Loucy (cell line): ENCODE results near the gene SLC35F3.

ENCODE experiments used
- H2AFZ ChIP-seq: fragments of 200-600 bp; sonication (generic); 2 replicates; pipeline ENCODE4 v1.6.0; 2016; ENCODE audit warnings: antibody characterized with exemption, mild to moderate bottlenecking, low read length, moderate library complexity
- H3F3A ChIP-seq: fragments of 200-600 bp; 2 replicates; pipeline ENCODE4 v1.6.0; 2016; ENCODE audit warnings: antibody characterized with exemption, low read depth, mild to moderate bottlenecking
- H3K27me3 ChIP-seq: fragments of 200-600 bp; sonication (generic); 2 replicates; pipeline ENCODE4 v1.6.1; 2014; ENCODE audit warnings: low read length, mild to moderate bottlenecking; ENCODE audit not compliant: insufficient read depth, poor library complexity, severe bottlenecking
- H3K36me3 ChIP-seq: fragments of 200-600 bp; sonication (generic); 2 replicates; pipeline ENCODE4 v1.6.1; 2016; ENCODE audit warnings: low read length; ENCODE audit not compliant: insufficient read depth
- H3K4me1 ChIP-seq: fragments of 200-600 bp; sonication (generic); 2 replicates; pipeline ENCODE4 v1.5.1; 2014; ENCODE audit warnings: low read length, mild to moderate bottlenecking; ENCODE audit not compliant: insufficient read depth, poor library complexity, severe bottlenecking
- H3K4me2 ChIP-seq: fragments of 200-600 bp; sonication (generic); 2 replicates; pipeline ENCODE4 v1.6.0; 2014; ENCODE audit warnings: antibody characterized with exemption, low read length, low read depth, mild to moderate bottlenecking; ENCODE audit not compliant: poor library complexity, severe bottlenecking
- H3K4me3 ChIP-seq: fragments of 200-600 bp; sonication (generic); 2 replicates; pipeline ENCODE4 v1.5.1; 2014; ENCODE audit warnings: low read length, mild to moderate bottlenecking, mixed read lengths; ENCODE audit not compliant: poor library complexity, severe bottlenecking
- H3K79me2 ChIP-seq: fragments of 200-600 bp; sonication (generic); 2 replicates; pipeline ENCODE4 v1.6.1; 2014; ENCODE audit warnings: low read length; ENCODE audit not compliant: insufficient read depth
- H3K9ac ChIP-seq: fragments of 200-600 bp; sonication (generic); 2 replicates; pipeline ENCODE4 v1.6.0; 2014; ENCODE audit warnings: mild to moderate bottlenecking, low read depth, low read length, moderate library complexity; ENCODE audit not compliant: poor library complexity, severe bottlenecking
- H3K9me2 ChIP-seq: fragments of 200-600 bp; sonication (generic); replicated peaks from 2 replicates; pipeline ENCODE4 v1.6.1; 2016; ENCODE audit warnings: low read depth, low read length, mixed read lengths
- H3K9me3 ChIP-seq: fragments of 200-600 bp; sonication (generic); 2 replicates; pipeline ENCODE4 v1.6.1; 2014; ENCODE audit warnings: mild to moderate bottlenecking, antibody characterized with exemption, low read length, low read depth; ENCODE audit not compliant: insufficient read depth
- H4K20me1 ChIP-seq: fragments of 200-600 bp; sonication (generic); 2 replicates; pipeline ENCODE4 v1.6.0; 2014; ENCODE audit warnings: antibody characterized with exemption, low read length, mild to moderate bottlenecking; ENCODE audit not compliant: insufficient read depth, poor library complexity, severe bottlenecking
- EZH2phosphoT487 ChIP-seq: fragments of 200-600 bp; IDR thresholded peaks from 2 replicates; pipeline ENCODE4 v1.6.1; 2018; ENCODE audit warnings: antibody characterized with exemption, mild to moderate bottlenecking, moderate library complexity, borderline replicate concordance
- TF ChIP-seq, protein P1 (sequence below): fragments of 200-600 bp; sonication (generic); conservative IDR thresholded peaks from 2 replicates; pipeline ENCODE4 v1.5.1; 2014; ENCODE audit warnings: mild to moderate bottlenecking, antibody characterized with exemption, low read length

SLC35F3 gene

DNA sequence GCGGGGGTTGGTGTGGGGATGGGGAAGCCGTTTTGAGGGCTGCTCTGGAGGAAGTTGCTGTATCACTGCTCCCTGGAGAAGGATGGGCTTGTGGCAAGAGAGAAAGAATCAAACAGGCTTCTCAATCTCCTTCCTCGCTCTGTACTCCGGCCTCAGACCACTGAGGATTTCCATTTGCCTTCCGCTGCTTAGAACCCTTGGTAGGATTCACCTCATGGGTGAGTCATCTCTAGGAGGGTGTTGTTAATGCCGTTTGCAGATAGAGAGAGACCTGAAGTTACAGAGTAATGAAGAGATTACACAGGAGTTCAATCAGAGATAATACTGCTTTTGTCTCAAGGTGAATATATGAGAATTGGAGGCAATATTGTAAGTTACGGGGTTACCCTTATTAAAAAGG lies 15.3 kb downstream of the SLC35F3 start:
- H2AFZ ChIP-seq: no peak overlapping the region
- H3K79me2 ChIP-seq: no peaks in the 10 kb centered on the region
- no peaks in the 10 kb centered on the region for H3K9me2 ChIP-seq
- TF ChIP-seq EZH2phosphoT487: no peak
- TF ChIP-seq, protein P1, sequence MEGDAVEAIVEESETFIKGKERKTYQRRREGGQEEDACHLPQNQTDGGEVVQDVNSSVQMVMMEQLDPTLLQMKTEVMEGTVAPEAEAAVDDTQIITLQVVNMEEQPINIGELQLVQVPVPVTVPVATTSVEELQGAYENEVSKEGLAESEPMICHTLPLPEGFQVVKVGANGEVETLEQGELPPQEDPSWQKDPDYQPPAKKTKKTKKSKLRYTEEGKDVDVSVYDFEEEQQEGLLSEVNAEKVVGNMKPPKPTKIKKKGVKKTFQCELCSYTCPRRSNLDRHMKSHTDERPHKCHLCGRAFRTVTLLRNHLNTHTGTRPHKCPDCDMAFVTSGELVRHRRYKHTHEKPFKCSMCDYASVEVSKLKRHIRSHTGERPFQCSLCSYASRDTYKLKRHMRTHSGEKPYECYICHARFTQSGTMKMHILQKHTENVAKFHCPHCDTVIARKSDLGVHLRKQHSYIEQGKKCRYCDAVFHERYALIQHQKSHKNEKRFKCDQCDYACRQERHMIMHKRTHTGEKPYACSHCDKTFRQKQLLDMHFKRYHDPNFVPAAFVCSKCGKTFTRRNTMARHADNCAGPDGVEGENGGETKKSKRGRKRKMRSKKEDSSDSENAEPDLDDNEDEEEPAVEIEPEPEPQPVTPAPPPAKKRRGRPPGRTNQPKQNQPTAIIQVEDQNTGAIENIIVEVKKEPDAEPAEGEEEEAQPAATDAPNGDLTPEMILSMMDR: no peak
- H3K36me3 ChIP-seq: no peaks in the 10 kb centered on the region
- H3K4me2 ChIP-seq: no peak overlapping the region
- H4K20me1 ChIP-seq: no peaks in the 10 kb centered on the region
- no peak overlapping the region for H3K4me3 ChIP-seq
- H3K9ac ChIP-seq: no peak overlapping the region
- no peaks in the 10 kb centered on the region for H3F3A ChIP-seq
- H3K27me3 ChIP-seq: no peaks in the 10 kb centered on the region
- H3K9me3 ChIP-seq: no peaks in the 10 kb centered on the region
- H3K4me1 ChIP-seq: no peaks in the 10 kb centered on the region

- Histone ChIP-seq H4K20me1 (no peaks in the 10 kb centered on the region), H3K4me2 (no peak overlapping the region), H3K36me3 (no peaks in the 10 kb centered on the region), H3K9me2 (no peaks in the 10 kb centered on the region), H3K4me1 (no peaks in the 10 kb centered on the region), H3K9ac (no peak overlapping the region), H3F3A (no peaks in the 10 kb centered on the region), H3K79me2 (no peaks in the 10 kb centered on the region), H3K27me3 (no peaks in the 10 kb centered on the region), H3K9me3 (no peaks in the 10 kb centered on the region), H2AFZ (no peak overlapping the region), H3K4me3 (no peak overlapping the region)
- TF ChIP-seq, protein P1: no peak
- TF ChIP-seq EZH2phosphoT487: no peak
Observed at GRCh38 chr1:233928123-233928522, 23.6 kb downstream of the SLC35F3 start.

DNA sequence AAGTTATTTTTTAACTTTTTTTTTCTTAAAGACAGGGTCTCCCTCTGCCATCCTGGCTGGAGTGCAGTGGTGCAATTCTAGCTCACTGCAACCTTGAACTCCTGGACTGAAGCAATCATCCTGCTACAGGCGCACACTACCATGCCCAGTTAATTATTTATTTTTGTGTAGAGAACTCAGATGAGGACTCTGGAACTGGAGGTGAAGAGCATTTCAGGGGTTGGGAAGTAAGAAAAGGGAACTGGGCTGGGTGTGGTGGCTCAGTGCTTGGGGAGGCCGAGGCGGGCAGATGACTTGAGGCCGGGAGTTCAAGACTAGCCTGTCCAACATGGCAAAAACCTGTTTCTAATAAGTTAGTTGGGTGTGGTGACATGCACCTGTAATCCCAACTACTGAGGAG lies 28.9 kb downstream of the SLC35F3 start:
- Histone ChIP-seq H4K20me1 (no peaks in the 10 kb centered on the region), H3K9ac (no peak overlapping the region), H3K79me2 (no peaks in the 10 kb centered on the region), H3K9me3 (no peaks in the 10 kb centered on the region), H3K27me3 (no peaks in the 10 kb centered on the region), H3K4me3 (no peak overlapping the region), H3K36me3 (no peaks in the 10 kb centered on the region), H3K4me2 (no peak overlapping the region), H3K4me1 (no peaks in the 10 kb centered on the region), H2AFZ (no peak overlapping the region), H3K9me2 (no peaks in the 10 kb centered on the region), H3F3A (no peaks in the 10 kb centered on the region)
- TF ChIP-seq, protein P1: no peak
- TF ChIP-seq EZH2phosphoT487: no peak
